Omental fat pad (tissue), 4 donors: ENCODE data around the gene MRPL28. TPM values are rescaled to one million over a fixed set of nuclear protein-coding genes. Genes with fewer than 3 reads are reported as not detected.
"Not testable (repeated sequence)": the region's sequence is repeated elsewhere in the genome, so short reads cannot be mapped to it uniquely, and the experiment has no call there.

ENCODE experiments used
- ATAC-seq: fragments of 150-250 bp; one replicate; pipeline ENCODE4 v1.9.1; 2016; ENCODE audit warnings: mild to moderate bottlenecking, moderate library complexity; ENCODE audit not compliant: low FRiP score
- DNase-seq: peaks from one replicate; pipeline ENCODE4 v3.0.0-alpha.2; 2019; ENCODE audit warnings: low spot score
- total RNA-seq, 4 donors: library from RNA; depleted of rRNA; stranded (reverse); fragments of >200 nt; gene quantifications; one replicate each; pipeline ENCODE4 v1.1.0, GENCODE V29; 2016
- TF ChIP-seq, protein P1 (sequence below), 3 donors: fragments of 450-650 bp; IDR thresholded peaks; one replicate each; pipeline ENCODE4 v1.5.1; 2016 to 2017; ENCODE audit warnings: antibody characterized with exemption in 3 of 3, mild to moderate bottlenecking in 3 of 3, moderate library complexity in 2 of 3

The MRPL28 gene
- total RNA-seq, 4 donors from 2014 or later = 53.3 to 58.2 (median 53.9) TPM

DNA sequence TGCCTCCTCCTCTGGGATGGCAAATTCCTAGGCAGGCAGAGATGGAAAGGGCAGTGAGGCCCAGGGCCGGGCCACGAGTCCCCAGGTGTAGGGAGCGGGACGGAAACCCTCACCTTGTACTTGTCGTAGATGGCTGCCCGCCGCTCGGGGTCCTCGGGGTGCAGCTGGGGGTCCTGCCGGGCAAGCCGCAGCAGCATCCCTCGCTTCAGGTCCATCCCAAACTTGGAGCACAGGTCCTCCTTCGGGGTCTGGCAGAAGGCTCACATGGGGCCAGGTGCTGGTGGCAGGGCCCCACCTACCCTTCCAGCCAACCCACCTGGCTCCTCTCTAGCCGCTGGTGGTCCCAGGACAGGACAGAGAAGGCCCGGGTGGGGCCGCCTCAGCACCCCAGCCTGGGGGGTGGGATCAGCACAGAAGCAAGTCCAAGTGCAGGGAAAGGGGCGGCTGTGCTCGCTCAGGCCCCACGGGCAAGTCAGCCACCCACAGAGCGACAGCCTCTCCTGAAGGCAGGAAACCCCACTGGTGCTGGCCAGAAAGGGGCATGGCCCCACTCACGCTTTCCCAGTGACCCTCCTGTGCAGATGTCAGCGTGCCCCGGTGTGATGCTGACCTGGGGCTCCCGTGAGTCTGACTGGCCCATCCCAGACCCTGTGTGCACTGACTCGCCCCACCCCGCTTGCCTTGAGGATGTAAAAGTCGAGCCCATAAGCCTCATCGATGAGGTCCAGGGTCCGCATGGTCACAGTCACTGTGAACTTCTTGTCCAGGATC is 1.8 kb downstream of the MRPL28 start:
- no peak for ATAC-seq
- TF ChIP-seq, protein P1, sequence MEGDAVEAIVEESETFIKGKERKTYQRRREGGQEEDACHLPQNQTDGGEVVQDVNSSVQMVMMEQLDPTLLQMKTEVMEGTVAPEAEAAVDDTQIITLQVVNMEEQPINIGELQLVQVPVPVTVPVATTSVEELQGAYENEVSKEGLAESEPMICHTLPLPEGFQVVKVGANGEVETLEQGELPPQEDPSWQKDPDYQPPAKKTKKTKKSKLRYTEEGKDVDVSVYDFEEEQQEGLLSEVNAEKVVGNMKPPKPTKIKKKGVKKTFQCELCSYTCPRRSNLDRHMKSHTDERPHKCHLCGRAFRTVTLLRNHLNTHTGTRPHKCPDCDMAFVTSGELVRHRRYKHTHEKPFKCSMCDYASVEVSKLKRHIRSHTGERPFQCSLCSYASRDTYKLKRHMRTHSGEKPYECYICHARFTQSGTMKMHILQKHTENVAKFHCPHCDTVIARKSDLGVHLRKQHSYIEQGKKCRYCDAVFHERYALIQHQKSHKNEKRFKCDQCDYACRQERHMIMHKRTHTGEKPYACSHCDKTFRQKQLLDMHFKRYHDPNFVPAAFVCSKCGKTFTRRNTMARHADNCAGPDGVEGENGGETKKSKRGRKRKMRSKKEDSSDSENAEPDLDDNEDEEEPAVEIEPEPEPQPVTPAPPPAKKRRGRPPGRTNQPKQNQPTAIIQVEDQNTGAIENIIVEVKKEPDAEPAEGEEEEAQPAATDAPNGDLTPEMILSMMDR (IDR thresholded peaks at IDR 0.05) = no peak
- no peak for DNase-seq

DNA sequence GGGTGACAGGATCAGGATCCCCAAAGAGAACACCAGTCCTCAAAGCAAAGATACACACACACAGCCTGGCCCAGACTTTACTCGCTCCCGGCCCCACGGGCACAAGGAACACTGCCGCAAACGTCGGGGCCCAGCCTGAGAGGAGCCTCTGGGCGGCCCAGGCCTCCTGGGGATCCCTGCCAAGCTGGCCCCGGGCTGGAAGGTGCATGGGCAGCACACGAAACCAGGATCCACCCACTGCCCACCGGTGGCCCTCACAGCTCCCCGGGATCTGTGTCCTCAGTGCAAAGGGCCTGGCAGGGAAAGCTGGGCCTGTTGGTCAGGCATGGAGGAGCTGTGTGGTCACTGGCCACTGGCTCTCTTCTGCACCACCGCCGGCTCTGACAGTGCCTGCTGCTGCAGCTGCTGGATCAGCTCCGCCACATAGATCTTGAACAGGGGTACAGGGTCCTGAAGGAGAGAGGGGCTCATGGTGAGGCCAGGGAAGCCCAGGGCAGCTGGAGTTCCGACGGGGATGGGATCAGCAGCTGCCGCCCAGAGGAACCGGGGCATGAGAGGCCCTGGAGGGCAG is 2.9 kb downstream of the MRPL28 start:
- ATAC-seq (no peak), DNase-seq (no peak)
- TF ChIP-seq, protein P1 (IDR thresholded peaks at IDR 0.05) = no peak

DNA sequence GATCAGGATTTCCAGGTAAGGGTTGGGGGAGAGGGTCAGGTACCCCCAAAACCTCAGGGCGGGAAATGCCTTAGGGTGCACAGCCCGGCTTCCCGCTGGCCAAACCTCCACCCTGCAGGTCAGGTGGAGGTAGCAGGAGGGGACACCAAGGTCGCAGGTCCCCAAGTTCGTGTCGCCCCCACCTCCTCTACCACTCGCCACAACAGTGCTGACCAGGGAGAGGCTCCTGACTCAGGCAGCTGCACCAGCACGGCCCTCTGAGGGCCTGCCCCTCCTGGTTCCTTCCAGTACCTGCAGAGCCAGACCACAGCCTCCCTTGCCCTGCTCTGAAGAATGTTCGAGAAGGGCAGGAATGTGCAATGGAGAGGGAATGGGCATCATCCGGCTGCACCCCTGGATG is 3.9 kb downstream of the MRPL28 start:
- DNase-seq (no peak), ATAC-seq (no peak)
- TF ChIP-seq, protein P1 (IDR thresholded peaks at IDR 0.05) = no peak

DNA sequence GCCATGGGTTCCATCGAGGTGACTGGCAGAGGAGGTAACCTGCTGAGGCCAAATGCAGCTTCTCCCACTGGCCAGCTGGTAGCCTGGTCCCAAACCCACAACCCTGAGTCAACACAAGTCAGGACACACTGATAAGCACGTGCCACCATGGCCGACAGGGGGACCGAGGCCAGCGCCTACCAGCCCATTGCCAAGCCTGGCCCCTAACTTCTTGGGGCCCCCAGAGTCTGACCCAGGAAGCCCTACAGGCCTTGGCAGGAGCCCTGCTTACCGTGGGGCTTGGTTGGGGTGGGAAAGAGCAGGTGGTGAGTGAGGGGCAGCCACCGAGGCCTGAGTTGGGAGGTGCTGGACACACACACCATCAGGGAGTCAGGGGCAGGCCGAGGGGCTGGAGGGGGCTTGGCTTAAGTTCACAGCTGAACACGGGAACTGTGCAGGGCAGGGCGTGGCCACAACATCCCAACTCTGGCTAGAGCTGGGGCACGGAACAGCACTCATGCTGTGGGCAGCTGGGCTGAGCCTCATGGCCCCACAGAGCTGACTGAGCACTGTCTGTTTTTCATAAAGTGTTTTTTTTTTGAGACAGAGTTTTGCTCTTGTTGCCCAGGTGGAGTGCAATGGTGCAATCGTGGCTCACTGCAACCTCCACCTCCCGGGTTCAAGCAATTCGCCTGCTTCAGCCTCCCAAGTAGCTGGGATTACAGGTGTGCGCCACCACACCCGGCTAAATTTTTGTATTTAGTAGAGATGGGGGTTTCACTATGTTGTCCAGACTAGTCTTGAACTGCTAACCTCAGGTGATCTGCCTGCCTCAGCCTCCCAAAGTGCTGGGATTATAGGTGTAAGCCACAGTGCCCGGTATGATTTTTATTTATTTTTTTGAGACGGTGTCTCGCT is 5.5 kb downstream of the MRPL28 start:
- no peak for ATAC-seq
- TF ChIP-seq, protein P1 (IDR thresholded peaks at IDR 0.05) = no peak

DNA sequence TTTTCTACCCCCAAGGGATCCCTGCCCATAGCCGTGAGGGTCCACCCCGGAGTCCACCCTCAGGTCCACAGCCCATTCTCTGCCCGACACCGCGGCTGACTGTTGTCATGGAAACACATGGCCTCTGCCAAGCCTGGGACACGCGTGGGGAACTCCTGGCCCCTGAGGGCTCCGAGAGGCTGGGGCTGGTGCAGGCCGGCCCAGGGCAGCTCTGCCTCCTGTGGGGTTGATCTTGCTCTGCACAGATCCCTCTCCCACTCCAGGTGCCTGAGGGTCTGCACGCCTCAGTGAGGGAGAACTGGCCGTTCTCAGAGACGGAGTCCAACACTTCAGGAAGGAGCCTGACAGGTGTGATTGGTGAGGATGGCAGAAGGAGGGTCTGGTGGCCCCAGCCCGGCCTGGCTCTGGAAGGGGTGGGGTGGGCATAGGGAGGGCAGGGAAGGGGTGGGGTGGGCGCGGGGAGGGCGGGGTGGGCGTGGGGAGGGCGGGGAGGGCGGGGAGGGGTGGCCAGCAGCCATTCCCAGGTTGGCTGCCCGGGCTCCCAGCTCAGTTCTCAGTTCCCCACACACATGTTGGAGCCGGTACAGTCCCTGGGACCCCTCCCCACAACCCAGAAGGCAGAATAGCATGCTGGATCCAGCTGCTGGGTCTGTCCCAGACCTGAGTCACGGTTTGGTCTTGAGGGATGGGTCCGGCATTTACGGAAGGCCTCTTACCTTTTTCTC is 6.4 kb downstream of the MRPL28 start:
- DNase-seq = no peak
- TF ChIP-seq, protein P1 (IDR thresholded peaks at IDR 0.05) = no peak
- no peak for ATAC-seq

More for the DNA sequence above, 5.5 kb downstream of the MRPL28 start:
- DNase-seq = no peak

DNA sequence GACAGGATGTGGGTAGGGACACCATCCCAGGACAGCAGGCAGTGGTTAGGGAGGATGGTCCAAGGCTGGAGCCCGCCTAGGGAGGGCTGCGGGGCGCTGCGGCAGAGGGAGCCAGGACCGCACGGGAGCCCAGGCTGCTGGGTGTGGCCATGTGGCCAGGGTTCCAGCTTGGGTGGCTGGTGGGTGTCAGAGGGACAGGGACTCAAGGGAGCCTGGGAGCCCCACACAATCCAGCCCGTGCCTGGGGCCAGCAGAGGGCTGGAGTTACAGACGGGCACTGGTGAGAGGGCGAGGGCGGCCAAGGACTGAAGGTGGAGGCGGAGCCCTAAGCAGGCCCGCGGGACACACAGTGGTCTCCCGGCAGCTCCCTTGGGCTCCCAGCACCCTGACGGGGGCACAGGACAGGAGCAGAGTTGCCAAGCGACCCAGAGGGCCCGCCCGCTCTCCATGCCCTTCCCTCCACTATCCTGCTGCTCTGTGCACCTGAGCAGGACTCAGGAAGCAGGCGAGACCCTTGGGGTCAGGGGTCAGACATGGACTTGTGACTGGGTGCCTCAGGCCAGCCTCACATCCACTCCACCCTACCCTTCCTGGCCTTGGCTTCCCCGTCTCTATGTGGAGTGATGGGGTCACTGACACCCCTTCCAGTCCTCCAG is 7.1 kb downstream of the MRPL28 start:
- DNase-seq (no peak), ATAC-seq (no peak)
- TF ChIP-seq, protein P1 (IDR thresholded peaks at IDR 0.05) = no peak

DNA sequence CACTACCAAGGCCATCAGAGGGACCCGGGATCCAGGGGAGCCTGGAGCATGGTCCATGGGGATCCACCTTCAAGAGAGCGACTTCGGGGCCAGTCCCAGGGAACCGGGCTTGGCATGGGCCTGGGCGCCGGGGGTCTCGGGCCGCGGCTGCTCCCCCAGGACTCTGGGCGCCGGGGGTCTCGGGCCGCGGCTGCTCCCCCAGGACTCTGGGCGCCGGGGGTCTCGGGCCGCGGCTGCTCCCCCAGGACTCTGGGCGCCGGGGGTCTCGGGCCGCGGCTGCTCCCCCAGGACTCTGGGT is 7.7 kb downstream of the MRPL28 start:
- DNase-seq, ATAC-seq: not testable (repeated sequence)
